Renal cortical epithelial cell (primary cell): Measurements from ENCODE around the gene TCIRG1. TPM values are rescaled to one million over a fixed set of nuclear protein-coding genes. Genes with fewer than 3 reads are reported as not detected.
"Not testable (repeated sequence)": the region's sequence is repeated elsewhere in the genome, so short reads cannot be mapped to it uniquely, and the experiment has no call there.

Source experiments
- DNase-seq: peaks from one replicate; pipeline ENCODE4 v3.0.0-alpha.2; 2011; ENCODE audit warnings: low read depth
- total RNA-seq: library from RNA; depleted of rRNA; stranded (reverse); fragments of >200 nt; gene quantifications from 2 replicates; pipeline ENCODE4 v1.2.3, GENCODE V29; 2014

The TCIRG1 gene
- 60.2 and 84.2 TPM in 2 replicates for total RNA-seq

GRCh38 chr11:68038718-68039525 is at the start of gene TCIRG1:
Gene TCIRG1, plus strand, starts transcription at chr11:68039025. Its CDS starts 2,247 bp downstream, at chr11:68041272.
- peak; percentile 60 for DNase-seq

GRCh38 chr11:67990546-67991346 is 48.1 kb upstream of the TCIRG1 start:
- DNase-seq, result not testable (repeated sequence)

GRCh38 chr11:67991347-67992121 is 47.3 kb upstream of the TCIRG1 start:
- DNase-seq, result not testable (repeated sequence)

- not testable (repeated sequence) for DNase-seq
Observed at GRCh38 chr11:67993821-67994220, 45.0 kb upstream of the TCIRG1 start.

- DNase-seq, result not testable (repeated sequence)
Observed at GRCh38 chr11:67994387-67994786, 44.4 kb upstream of the TCIRG1 start.

- not testable (repeated sequence) for DNase-seq
Observed at GRCh38 chr11:67995129-67995528, 43.7 kb upstream of the TCIRG1 start.

- DNase-seq, result not testable (repeated sequence)
Observed at GRCh38 chr11:67995579-67995978, 43.2 kb upstream of the TCIRG1 start.

GRCh38 chr11:67996051-67996450 is 42.8 kb upstream of the TCIRG1 start:
- no peak for DNase-seq

- no peak for DNase-seq
Observed at GRCh38 chr11:67996622-67997474, 42.0 kb upstream of the TCIRG1 start.

- no peak for DNase-seq
Observed at GRCh38 chr11:67997475-67997921, 41.3 kb upstream of the TCIRG1 start.

- no peak for DNase-seq
Observed at GRCh38 chr11:67998150-67999045, 40.4 kb upstream of the TCIRG1 start.

- DNase-seq, result no peak
Observed at GRCh38 chr11:67999201-67999629, 39.6 kb upstream of the TCIRG1 start.

GRCh38 chr11:67999704-68000103 is 39.1 kb upstream of the TCIRG1 start:
- no peak for DNase-seq

GRCh38 chr11:68002575-68002937 is 36.3 kb upstream of the TCIRG1 start:
- DNase-seq, result no peak

GRCh38 chr11:68002938-68003845 is 35.6 kb upstream of the TCIRG1 start:
- no peak for DNase-seq

- peak; percentile 55 for DNase-seq
Observed at GRCh38 chr11:68003846-68004550, 34.8 kb upstream of the TCIRG1 start, which contains the start of gene UNC93B1. Gene UNC93B1, minus strand, starts transcription at chr11:68004097. Its CDS starts 54 bp downstream, at chr11:68004043.

GRCh38 chr11:68004551-68005335 is 34.1 kb upstream of the TCIRG1 start:
- no peak for DNase-seq
